Posterior vena cava (tissue), 2 donors: ENCODE measurements around the gene SPN. TPM values are rescaled to one million over a fixed set of nuclear protein-coding genes. Genes with fewer than 3 reads are reported as not detected.
"Not testable (repeated sequence)": the region's sequence is repeated elsewhere in the genome, so short reads cannot be mapped to it uniquely, and the experiment has no call there.

Experiments
- DNase-seq: peaks from one replicate; pipeline ENCODE4 v3.0.0-alpha.2; 2020; ENCODE audit warnings: low spot score
- intact Hi-C, 2 donors: fragments of 100-400 bp; cut with DNase I; formaldehyde crosslinking; loops; one replicate each; pipeline versions ENCODE4 v1.14.1 to v1.14.2; 2022 to 2023
- total RNA-seq, 2 donors: library from RNA; stranded (reverse); fragmentation: NEBNext Ultra II Directional; extraction: Animal tissue kit (Norgen Biotek cat#: 25700); gene quantifications; one replicate each; pipeline ENCODE4 v1.2.1, GENCODE V29; 2021
- donor health status: DM: yes; HTN: yes; CAD: no.
- donor health status: DM: yes; HTN: yes; CAD: no.

SPN gene
- total RNA-seq, 2 donors from 2014 or later = 2.2 to 3.7 TPM

GRCh38 chr16:29698042-29698441 lies 35.0 kb downstream of the SPN start:
- intact Hi-C loops = loop anchor here (5.0 kb wide), 2 partner anchors 319 to 324 kb away; partner anchors contain the start of gene C16orf92 (in 1 of the 2)
- DNase-seq = peak; percentile 16

GRCh38 chr16:29698484-29699323 lies 35.7 kb downstream of the SPN start:
- DNase-seq = peak; percentile 62
- intact Hi-C loops = loop anchor here (5.0 kb wide), 2 partner anchors 319 to 324 kb away; partner anchors contain the start of gene C16orf92 (in 1 of the 2)

DNA sequence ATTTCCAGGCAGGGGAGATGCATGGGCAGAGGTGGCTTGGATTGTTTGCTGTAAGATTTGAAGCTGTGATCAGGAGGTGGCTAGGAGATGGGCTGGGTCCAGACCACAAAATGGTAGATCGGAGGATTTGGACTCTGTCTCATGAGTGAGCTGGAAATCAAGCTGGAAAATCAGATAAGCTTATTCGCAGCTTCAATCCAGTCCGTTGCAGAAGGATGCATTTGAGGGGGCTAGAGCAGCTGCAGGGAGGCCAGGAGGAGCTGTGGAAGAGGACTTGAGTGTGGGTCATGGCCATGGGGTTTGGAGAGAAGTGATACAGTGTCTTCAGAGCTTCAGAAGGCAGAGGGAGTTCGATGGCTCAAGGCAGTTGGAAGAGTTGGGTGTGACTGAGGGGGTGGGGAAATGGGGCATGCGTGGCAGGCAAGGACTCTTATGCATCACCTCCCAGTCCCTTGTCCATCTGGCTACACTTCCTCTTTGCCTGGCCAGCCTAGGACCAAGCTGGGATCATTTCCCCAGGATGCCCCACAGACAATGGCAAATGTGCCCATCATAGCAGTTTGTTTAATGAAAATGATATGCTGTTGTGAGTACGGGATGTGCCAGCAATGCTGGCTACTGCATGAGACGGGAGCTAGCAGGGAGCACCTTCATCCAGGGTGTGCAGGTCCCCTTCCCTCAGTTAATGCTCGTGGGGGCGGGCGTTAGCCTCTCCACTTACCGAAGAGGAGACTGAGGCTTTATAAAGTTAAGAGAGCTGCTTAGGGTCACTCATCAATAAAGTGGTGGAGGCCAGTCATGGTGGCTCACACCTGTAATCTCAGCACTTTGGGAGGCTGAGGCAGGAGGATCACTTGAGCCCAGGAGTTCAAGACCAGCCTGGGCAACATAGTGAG lies 36.5 kb downstream of the SPN start:
- intact Hi-C loops = loop anchor here (5.0 to 10.0 kb wide), 3 partner anchors 145 to 323 kb away; partner anchors contain the start of gene C16orf92 (in 1 of the 2)
- peak; percentile 29 for DNase-seq

DNA sequence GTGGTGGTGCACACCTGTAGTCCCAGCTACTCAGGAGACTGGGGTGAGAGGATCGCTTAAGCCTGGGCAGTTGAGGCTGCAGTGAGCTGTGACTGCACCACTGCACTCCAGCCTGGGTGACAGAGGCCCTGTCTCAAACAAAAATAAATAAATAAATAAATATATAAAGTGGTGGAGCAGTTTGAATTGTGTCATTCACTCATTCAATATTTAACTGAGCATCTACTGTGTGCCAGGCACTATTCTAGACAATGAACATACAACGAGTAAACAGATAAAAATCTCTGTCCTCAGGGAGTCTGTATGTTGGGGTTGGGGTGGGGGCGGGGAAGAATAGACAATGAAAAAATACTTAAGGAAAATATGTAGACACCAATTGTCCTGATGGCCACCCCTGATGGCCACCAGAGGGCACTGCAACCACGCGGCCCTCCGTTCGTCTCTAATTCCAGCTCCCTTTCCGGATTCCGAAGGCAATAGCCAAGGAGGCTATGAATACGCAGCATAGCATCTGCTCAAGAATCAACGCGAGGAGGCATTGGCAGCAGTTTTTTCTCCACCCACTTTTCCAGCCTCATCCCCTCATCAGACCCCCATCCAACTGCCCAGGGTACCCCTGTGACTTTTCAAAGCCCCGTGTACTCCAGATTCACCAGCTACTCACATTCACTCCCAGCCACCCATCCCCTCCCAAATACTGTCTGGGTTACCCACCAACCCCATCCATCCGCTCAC lies 37.4 kb downstream of the SPN start:
- intact Hi-C loops = loop anchor here in 1 of 2 donors (10.0 kb wide), 1 partner anchor 144 kb away; no protein-coding TSS in a partner anchor
- DNase-seq = peak; percentile 93

DNA sequence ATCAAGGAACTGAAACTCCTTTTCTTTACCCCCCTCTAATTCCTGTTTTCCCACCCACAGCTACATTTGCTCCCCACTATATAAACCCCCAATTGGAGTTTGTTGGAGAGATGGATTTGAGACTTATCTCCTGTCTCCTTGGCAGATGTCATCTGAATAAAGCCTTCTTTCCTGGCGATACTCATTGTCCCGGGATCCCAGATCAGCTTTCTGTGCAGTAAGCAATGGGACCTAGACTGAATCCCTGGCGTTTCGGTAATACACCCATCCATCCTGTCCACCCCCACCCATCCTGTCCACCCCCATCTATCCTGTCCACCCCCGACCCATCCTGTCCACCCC lies 38.1 kb downstream of the SPN start:
- no peak for DNase-seq
- intact Hi-C loops = loop anchor here in 1 of 2 donors (10.0 kb wide), 1 partner anchor 144 kb away; no protein-coding TSS in a partner anchor

DNA sequence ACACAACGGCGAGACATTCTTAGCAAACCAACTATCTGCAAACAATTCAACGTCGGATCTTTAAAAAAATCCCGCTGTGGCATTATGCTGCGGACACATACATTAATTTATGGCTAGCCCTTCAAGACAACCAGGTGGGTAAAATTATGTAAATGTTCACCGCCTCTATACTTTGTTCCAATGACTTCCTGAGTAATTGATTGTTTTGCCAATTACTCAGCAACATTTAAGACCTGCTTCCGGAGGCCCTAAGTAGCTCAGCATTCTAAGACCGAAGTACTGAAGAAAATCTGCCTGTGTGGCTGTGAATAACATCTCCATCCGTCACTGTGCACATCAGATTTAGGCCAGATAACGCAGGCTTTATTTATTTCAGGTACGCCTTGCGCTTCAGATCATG lies 39.2 kb downstream of the SPN start:
- intact Hi-C loops = loop anchor here in 1 of 2 donors (10.0 kb wide), 1 partner anchor 143 kb away; no protein-coding TSS in a partner anchor

DNA sequence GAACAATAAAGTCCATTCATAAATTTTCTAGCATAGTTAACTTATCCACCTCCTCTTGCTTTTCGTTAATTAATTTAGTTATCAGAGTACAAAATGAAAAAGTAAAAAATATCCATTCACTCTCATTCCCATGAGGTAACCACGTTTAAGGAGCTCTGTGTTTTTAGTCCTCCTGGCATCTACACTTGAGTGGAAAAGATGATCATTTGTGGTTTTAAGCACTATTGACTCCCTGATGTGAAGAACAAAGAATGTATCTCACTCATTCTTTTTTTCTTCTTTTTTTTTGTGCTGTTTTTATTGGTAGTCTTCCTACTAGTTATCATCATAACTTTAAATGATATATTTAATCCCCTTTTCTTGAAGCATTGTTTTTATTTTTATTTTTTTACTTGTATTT lies 42.0 kb downstream of the SPN start:
- no peak for DNase-seq
- intact Hi-C loops = loop anchor here in 1 of 2 donors (10.0 kb wide), 1 partner anchor 140 kb away; no protein-coding TSS in a partner anchor

More for the DNA sequence above, 39.2 kb downstream of the SPN start:
- no peak for DNase-seq

DNA sequence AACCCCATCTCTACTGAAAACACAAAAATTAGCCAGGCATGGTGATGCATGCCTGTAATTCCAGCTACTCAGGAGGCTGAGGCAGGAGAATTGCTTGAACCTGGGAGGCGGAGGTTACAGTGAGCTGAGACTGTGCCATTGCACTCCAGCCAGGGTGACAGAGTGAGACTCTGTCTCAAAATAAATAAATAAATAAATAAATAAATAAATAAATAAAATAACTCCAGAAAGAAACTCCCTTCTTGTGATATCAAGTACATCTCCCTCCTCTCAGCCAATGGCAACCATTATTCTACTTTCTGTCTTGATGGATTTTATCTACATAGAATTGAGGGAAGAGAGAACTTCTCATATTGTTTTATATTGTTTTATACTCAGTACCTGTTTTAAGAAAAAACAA lies 44.1 kb downstream of the SPN start:
- DNase-seq = not testable (repeated sequence)
- intact Hi-C loops = loop anchor here in 1 of 2 donors (10.0 kb wide), 1 partner anchor 138 kb away; no protein-coding TSS in a partner anchor

- intact Hi-C loops = loop anchor here in 1 of 2 donors (10.0 kb wide), 1 partner anchor 136 kb away; no protein-coding TSS in a partner anchor
- peak; percentile 37 for DNase-seq
Observed at GRCh38 chr16:29708917-29709600, 46.0 kb downstream of the SPN start.

- intact Hi-C loops = loop anchor here in 1 of 2 donors (10.0 kb wide), 1 partner anchor 135 kb away; no protein-coding TSS in a partner anchor
Observed at GRCh38 chr16:29709657-29710056, 46.6 kb downstream of the SPN start.

DNA sequence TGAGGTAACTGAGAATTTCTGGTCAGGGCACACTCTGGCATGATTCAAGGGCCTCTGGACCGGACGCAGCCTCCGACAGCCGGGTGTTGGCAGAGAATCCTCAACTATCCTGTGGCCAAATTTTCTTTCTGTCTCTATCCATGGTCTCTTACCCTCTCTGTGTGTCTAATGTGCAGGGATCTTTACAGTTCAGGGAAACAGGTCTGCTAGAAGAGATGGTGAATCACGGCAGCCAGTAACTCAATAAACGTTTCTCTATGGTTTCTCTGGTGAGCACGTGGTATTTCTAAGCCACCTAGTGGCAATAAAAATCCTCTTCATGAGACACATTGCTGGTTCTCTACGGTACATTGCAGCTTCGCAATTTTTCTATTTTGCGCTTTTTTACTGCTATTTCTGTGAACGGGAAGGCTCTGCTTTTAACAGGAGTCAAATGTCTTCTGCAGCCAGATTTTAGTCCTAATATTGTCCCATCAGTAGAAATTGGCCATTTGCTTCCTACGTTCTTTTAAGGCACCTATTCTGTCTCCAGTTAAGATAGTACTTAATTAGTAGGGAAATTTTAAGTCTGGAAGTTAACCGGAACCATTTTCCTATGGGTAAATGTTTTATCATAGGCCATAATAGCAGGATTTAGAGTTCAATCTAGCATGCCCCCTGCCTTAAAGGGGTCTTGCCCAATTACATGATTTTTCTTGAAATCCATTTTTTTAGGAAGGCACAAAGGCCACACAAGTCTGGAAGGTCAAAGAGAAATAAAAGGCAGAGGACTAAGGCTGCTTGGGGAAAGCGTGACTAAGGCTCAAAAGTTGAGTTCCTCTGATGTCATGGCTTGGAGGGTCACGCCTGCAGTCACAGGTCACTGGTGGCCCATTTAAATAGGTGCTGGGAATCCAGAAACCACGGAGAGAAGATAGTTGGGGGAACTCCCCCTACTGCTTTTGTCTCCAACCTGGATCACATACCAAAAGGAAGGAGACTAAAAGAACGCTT lies 47.5 kb downstream of the SPN start:
- peak; percentile 45 for DNase-seq
- intact Hi-C loops = no loop called here

More at GRCh38 chr16:29709657-29710056, 46.6 kb downstream of the SPN start:
- DNase-seq = not testable (repeated sequence)

DNA sequence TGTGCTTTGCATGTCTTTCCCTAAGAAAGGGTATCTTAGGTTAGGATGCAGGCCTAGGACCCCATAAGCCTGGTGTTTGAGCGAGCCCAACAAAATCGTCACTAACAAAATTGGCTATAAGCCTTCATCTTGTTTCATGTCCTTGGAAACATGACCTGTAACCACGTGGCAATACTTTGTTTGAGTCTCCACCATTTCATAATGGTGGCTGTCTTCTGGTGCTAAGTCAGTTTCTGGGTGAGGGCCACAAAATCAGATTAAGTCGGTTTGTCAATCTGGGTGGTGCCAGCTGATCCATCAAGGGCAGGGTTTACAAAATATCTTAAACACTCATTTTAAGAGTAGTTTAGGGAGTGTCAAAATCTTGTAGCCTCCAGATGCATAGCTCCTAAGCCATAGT lies 49.8 kb downstream of the SPN start:
- no peak for DNase-seq
- intact Hi-C loops = no loop called here

- intact Hi-C loops = no loop called here
- no peak for DNase-seq
Observed at GRCh38 chr16:29714396-29714795, 51.3 kb downstream of the SPN start.

GRCh38 chr16:29714972-29715371 lies 51.9 kb downstream of the SPN start:
- intact Hi-C loops = no loop called here

DNA sequence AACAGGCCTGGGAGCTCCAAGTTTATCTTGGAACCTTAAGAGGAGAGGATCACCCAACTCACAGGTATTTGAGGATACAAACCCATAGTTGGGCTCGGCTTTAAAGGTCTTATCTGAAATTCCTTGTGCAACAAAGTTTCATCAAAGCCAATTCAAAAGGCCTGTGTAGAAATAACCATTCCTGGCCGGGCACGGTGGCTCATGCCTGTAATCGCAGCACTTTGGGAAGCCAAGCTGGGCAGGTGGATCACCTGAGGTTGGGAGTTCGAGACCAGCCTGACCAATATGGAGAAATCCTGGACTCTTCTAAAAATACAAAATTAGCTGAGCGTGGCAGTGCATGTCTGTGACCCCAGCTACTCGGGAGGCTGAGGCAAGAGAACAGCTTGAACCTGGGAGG lies 54.1 kb downstream of the SPN start:
- no peak for DNase-seq
- intact Hi-C loops = no loop called here

More at GRCh38 chr16:29714972-29715371, 51.9 kb downstream of the SPN start:
- DNase-seq = no peak

GRCh38 chr16:29719063-29719462 lies 56.0 kb downstream of the SPN start:
- intact Hi-C loops = no loop called here
- DNase-seq = no peak
